Brain microvascular endothelial cell (primary cell): Measurements from ENCODE around the gene SPACA6.
"Not testable (repeated sequence)": the region's sequence is repeated elsewhere in the genome, so short reads cannot be mapped to it uniquely, and the experiment has no call there.

Source experiments
- DNase-seq: peaks from one replicate; pipeline ENCODE4 v3.0.0-alpha.2; 2020
- H3K27ac ChIP-seq: fragments of 250-450 bp; sonication (Bioruptor Pico); 2 replicates; pipeline ENCODE4 v1.5.1; 2020; ENCODE audit warnings: mild to moderate bottlenecking, moderate library complexity
- H3K27me3 ChIP-seq: fragments of 250-450 bp; sonication (Bioruptor Pico); replicated peaks from 2 replicates; pipeline ENCODE4 v1.5.1; 2020; ENCODE audit warnings: mild to moderate bottlenecking
- H3K36me3 ChIP-seq: fragments of 250-450 bp; sonication (Bioruptor Pico); replicated peaks from 2 replicates; pipeline ENCODE4 v1.5.1; 2020; ENCODE audit warnings: mild to moderate bottlenecking
- H3K4me3 ChIP-seq: 2 replicates; pipeline ENCODE4 v1.5.1; 2011; ENCODE audit warnings: low read depth, mild to moderate bottlenecking, control low read depth, low read length, moderate library complexity
- in situ Hi-C: cut with HindIII; loops from 2 replicates; pipeline ENCODE4 v1.10.0; 2017; ENCODE audit warnings: low sequenced_read_pairs, low pct_ligation_motif_present
- TF ChIP-seq, protein P1 (sequence below): IDR thresholded peaks from 2 replicates; pipeline ENCODE4 v1.5.1; 2011; ENCODE audit warnings: low read depth, mild to moderate bottlenecking, moderate library complexity, low read length, control low read depth, inconsistent platforms; ENCODE audit errors: missing control alignments

SPACA6 gene

DNA sequence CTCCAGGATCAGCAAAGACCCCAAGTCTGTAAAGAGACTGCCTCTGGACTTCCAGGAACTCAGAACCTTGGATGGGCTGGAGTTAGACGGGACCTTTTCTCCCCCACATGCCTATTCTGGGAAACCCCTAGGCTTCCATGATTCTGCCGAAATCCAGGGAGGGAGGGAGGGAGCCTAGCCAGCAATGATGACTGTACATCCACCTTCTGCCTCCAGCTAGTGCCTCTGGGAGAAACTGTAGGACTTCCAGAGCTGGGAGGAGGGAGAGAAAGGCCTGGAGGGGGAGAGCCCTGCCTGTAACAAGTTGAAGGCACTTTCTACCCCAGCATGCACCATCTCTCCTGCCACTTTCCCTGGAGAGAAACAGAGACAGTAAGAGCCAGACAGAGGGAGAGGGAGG, 36.7 kb downstream of the SPACA6 start:
- in situ Hi-C loops = no loop called here
- H3K27ac ChIP-seq = no peak overlapping the region
- no peak for DNase-seq
- no peaks in the 10 kb centered on the region for H3K36me3 ChIP-seq
- no peaks in the 10 kb centered on the region for H3K27me3 ChIP-seq
- TF ChIP-seq, protein P1, sequence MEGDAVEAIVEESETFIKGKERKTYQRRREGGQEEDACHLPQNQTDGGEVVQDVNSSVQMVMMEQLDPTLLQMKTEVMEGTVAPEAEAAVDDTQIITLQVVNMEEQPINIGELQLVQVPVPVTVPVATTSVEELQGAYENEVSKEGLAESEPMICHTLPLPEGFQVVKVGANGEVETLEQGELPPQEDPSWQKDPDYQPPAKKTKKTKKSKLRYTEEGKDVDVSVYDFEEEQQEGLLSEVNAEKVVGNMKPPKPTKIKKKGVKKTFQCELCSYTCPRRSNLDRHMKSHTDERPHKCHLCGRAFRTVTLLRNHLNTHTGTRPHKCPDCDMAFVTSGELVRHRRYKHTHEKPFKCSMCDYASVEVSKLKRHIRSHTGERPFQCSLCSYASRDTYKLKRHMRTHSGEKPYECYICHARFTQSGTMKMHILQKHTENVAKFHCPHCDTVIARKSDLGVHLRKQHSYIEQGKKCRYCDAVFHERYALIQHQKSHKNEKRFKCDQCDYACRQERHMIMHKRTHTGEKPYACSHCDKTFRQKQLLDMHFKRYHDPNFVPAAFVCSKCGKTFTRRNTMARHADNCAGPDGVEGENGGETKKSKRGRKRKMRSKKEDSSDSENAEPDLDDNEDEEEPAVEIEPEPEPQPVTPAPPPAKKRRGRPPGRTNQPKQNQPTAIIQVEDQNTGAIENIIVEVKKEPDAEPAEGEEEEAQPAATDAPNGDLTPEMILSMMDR = no peak
- no peak overlapping the region for H3K4me3 ChIP-seq

DNA sequence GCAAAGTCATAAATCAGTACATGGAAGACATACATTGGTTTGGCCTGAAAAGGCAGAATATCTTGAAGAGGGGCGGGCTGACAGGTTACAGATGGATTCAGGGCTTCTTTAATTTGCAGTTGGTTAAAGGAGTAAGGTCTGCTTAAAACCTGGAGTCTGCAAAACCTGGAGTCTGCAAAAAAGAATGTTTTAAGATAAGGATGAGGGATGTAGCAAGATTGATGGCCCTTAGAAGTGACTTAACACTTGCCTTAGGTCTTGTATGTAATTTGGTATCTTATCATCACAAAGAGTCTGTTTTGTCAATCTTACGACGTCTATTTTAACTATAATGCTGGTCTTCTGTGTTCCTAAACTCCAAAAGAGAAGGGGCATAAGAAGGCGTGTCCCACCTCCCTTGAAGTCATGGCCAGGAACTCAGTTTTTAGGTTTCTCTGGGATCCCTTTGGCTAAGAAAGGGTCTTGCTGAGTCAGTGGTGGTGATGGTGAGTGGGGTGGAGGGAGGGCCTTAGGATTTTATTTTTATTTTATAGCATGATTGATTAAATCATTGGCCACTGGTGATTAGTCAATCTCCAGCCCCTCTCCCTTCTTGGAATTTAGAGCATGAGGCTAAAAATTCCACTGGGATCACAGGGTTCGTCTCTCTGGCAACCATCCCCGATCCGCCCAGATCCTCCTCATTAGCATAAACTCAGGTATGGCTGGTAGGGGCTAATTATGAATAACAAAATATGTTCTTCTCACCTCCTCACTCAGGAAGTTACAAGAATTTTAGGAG, 40.8 kb downstream of the SPACA6 start:
- no peaks in the 10 kb centered on the region for H3K36me3 ChIP-seq
- in situ Hi-C loops = no loop called here
- no peak overlapping the region for H3K27ac ChIP-seq
- no peaks in the 10 kb centered on the region for H3K27me3 ChIP-seq
- no peak for DNase-seq
- TF ChIP-seq, protein P1 = no peak
- H3K4me3 ChIP-seq = no peak overlapping the region

GRCh38 chr19:51735759-51736449, 42.8 kb downstream of the SPACA6 start:
- in situ Hi-C loops = no loop called here
- peak; percentile 76 for DNase-seq
- TF ChIP-seq, protein P1 = no peak

DNA sequence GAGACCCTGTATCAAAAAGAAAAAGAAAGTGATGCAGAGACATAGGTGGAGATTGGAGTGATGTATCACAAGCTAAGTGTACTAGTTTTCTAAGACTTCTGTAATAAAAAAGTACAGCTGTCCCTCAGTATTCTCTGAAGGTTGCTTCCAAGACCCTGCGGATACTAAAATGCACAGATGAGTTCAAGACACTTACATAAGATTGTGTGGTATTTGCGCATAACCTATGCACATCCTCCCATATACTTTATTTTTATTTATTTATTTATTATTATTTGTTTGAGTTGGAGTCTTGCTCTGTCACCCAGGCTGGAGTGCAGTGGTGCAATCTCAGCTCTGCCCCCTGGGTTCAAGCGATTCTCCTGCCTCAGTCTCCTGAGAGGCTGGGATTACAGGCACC, 44.3 kb downstream of the SPACA6 start:
- Histone ChIP-seq H3K4me3 (no peak overlapping the region), H3K27me3 (no peaks in the 10 kb centered on the region), H3K36me3 (no peaks in the 10 kb centered on the region), H3K27ac (no peak overlapping the region)
- DNase-seq = no peak
- TF ChIP-seq, protein P1 = no peak
- in situ Hi-C loops = no loop called here

More at GRCh38 chr19:51735759-51736449, 42.8 kb downstream of the SPACA6 start:
- H3K27me3 ChIP-seq = no peaks in the 10 kb centered on the region
- H3K27ac ChIP-seq = peak overlapping the region; percentile 41
- H3K4me3 ChIP-seq = no peak overlapping the region
- no peaks in the 10 kb centered on the region for H3K36me3 ChIP-seq

- H3K27me3 ChIP-seq = no peaks in the 10 kb centered on the region
- TF ChIP-seq, protein P1 = no peak
- H3K27ac ChIP-seq = no peak overlapping the region
- no peak for DNase-seq
- H3K36me3 ChIP-seq = no peaks in the 10 kb centered on the region
- no peak overlapping the region for H3K4me3 ChIP-seq
- in situ Hi-C loops = no loop called here
Measured at GRCh38 chr19:51737924-51738323, 44.8 kb downstream of the SPACA6 start.

DNA sequence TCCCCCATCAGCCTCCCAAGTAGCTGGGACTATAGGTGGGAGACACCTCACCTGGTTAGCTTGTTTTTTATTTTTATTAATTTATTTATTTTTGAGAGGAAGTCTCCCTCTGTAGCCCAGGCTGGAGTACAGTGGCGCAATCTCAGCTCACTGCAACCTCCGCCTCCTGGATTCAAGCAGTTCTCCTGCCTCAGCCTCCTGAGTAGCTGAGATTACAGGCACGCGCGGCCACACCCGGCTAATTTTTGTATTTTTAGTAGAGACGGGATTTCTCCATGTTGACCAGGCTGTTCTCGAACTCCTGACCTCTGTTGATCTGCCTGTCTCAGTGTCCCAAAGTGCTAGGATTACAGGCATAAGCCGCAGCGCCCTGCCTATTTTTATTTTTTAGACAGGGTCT, 45.4 kb downstream of the SPACA6 start:
- H3K4me3 ChIP-seq, H3K27me3 ChIP-seq, H3K36me3 ChIP-seq, H3K27ac ChIP-seq, in situ Hi-C loops, DNase-seq: not testable (repeated sequence)
